Hematopoietic multipotent progenitor cell treated with erythropoietin and hydrocortisone succinate and interleukin-3 and kit ligand, for 8 days (in vitro differentiated cells): Measurements from ENCODE around the gene IZUMO4.

Experiments used
- DNase-seq: peaks from one replicate; pipeline ENCODE4 v3.0.0-alpha.2; 2015

IZUMO4 gene

GRCh38 chr19:2059422-2060201 is 37.1 kb upstream of the IZUMO4 start:
- peak; percentile 67 for DNase-seq

GRCh38 chr19:2060884-2061494 is 35.7 kb upstream of the IZUMO4 start:
- DNase-seq, result peak; percentile 76

- peak; percentile 99 for DNase-seq
Measured at GRCh38 chr19:2061495-2062388, 35.0 kb upstream of the IZUMO4 start.

GRCh38 chr19:2062389-2062729 is 34.4 kb upstream of the IZUMO4 start:
- no peak for DNase-seq

DNA sequence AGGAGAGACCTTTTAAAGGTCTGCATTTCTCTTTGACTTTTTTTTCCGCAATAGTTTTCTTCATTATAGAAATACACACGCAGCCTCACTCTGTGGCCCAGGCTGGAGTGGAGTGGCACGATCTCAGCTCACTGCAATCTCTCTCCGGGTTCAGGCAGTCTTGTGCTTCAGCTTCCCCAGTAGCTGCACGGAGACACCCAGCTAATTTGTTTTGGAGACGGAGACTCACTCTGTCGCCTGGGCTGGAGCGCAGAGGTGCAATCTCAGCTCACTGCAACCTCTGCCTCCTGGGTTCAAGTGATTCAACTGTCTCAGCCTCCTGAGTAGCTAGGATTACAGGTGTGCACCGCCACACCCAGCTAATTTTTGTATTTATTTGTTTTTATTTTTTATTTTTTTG is 33.9 kb upstream of the IZUMO4 start:
- DNase-seq, result no peak

DNA sequence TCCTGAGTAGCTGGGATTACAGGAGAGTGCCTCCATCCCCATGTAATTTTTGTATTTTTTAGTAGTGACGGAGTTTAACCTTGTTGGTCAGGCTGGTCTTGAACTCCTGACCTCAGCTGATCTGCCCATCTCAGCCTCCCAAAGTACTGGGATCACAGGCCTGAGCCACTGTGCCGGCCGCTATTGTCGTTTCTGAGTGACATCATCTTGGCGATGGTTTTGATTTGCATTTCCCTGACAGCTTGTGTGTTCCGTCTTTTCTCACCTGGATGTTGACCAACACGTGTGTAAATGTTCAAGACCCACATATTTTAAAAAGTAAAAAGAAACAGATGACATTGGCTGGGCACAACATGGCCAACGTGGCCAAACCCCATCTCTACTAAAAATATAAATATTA is 32.9 kb upstream of the IZUMO4 start:
- no peak for DNase-seq

DNA sequence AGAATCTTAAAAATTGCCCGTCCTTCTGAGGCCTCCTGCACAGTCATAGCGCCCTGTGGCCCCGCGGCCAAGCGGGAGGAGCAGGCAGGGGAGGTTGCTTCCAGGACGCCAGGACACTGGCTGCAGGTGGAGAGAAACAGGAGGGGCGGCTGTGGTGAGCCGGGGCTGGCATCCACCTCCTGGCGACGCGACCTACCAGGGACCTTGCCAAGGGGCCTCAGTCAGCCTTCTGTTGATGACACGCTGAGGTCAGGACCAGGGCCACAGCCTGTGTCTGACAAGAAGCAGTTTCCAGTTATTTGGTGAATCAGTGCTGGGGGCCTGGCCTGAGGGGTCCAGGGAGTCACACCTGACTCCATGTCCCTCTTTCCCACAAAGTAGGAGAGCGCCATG is 32.3 kb upstream of the IZUMO4 start:
- DNase-seq, result no peak

- no peak for DNase-seq
Measured at GRCh38 chr19:2064788-2065524, 31.8 kb upstream of the IZUMO4 start.

- DNase-seq, result no peak
Measured at GRCh38 chr19:2070436-2070827, 26.3 kb upstream of the IZUMO4 start.

DNA sequence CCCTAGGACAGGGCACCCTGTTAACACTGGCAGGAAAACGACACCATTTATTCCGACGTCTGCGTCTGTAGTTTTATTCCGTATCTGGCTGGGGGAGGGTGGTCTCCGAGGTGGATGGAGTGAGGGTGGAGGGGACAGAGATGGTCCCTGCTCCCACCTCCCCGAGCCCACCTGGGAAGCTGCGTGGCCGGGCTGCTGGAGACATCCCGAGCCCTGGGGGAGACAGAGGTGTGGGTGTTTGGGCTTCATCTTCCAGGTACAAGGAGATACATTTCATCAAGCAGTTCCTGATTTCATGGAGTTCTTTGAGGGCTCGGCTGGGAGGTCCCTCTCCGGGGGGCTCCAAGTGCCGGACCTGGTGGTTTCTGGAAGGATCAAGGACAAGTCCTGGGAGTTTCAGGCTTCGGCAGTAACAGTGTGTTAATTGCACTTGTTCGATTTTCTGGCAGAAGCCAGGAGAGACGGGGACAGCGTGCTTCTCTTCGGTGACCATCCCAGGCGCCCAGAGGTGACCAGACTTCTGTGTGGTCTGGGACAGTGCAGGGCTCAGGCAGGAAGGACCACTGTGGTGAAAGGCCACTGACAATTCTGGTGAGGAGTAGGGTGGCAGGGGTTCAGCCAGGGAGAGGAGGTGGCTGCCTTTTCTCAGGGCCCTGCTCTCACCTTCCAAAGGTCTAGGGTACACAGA is 25.6 kb upstream of the IZUMO4 start:
- no peak for DNase-seq

GRCh38 chr19:2072757-2073551 is 23.8 kb upstream of the IZUMO4 start:
- DNase-seq, result no peak

DNA sequence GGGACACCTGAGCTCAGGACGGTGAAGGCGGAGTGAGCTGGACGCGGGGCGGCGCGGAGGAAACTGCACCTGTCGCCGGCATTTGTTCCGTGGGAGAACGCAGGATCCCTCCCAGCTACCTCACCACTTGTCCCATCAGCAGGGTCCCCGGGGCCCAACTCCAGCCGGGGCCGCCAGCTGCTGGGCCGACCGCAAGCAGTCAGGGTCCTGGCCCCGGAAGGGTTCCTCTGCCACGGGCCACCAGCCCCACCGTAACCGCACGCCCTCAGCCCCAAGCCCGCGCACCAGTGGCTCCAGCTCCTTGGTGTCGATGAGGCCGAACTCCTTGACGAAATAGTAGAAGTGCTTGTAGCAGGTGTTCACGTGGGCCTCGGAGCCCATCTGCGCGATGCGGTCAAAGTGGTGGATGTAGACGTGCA is 20.2 kb upstream of the IZUMO4 start:
- DNase-seq, result no peak

- no peak for DNase-seq
Measured at GRCh38 chr19:2077398-2077797, 19.3 kb upstream of the IZUMO4 start.

DNA sequence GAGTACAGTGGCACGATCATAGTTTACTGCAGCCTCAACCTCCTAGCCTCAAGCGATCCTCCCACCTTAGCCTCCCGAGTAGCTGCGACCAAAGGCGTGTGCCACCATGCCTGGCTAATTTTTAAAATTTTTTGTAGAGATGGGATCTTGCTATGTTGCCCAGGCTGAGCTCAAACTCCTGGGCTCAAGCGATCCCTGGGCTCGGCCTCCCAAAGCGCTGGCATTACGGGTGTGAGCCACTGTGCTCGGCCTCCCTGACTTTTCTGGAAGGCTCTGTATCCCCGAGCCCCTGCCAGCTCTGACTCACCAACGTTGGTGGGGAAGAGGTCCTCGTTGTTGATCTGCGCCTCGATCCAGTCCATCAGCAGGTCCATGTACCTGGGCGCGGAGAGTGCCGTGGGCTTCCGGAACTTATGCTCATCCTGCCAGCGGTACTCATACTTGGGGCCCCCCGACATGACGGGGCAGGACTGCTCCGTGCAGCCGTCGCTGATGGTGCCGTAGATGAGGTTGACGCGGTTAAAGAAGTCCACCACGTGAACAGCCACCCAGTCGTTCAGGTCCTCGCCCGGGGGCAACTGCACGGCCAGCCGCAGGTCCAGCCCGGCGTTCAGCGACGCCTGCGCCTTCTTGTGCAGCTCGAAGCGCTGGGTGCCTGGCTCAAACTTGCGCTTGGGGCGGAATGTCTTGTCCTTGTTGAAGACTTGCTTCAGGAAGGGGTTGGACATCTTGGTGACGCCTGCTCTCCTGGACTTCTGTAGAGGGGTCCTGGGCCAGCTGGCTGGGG is 18.7 kb upstream of the IZUMO4 start:
- no peak for DNase-seq

GRCh38 chr19:2079076-2079864 is 17.4 kb upstream of the IZUMO4 start:
- no peak for DNase-seq

DNA sequence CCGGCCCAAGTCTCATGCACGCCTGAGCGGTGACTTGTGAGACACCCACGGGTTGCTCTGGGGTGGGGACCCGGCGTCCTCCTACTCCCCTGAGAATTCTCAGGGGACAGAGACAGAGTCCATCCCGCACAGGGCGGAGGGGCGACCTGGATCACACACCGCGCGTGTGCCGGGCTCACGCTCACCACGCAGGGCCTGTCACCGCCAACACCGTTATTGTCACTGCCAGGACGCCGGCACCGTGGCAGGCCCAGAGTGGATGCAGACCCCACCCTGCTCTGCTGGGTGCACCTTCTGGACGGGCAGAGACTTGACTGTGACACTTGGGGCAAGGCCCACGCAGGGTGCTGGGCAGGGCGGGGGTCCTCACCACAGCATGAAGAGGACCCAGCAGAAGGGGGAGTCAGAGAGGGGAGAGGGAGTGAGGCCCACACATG is 16.8 kb upstream of the IZUMO4 start:
- DNase-seq, result no peak

DNA sequence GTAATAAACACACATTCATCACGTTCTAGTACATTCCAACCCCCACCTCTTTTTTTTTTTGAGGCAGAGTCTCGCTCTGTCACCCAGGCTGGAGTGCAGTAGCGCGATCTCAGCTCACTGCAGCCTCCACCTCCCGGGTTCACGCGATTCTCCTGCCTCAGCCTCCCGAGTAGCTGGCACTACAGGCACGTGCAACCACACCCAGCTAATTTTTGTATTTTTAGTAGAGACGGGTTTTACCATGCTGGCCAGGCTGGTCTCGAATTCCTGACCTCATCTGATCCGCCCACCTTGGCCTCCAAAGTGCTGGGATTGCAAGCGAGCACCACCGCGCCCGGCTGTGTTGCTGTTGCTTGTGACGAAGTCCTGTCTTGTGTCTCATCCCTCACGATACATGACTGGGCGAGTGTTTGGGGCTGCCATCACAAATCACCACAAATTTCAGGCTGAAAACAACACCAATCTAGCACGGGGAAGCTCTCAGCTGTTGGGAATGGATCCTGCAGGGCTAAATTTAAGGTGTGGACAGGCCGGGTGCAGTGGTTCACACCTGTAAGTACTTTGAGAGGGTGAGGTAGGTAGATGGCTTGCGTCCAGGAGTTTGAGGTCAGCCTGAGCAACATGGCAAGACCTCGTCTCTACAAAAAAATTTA is 16.3 kb upstream of the IZUMO4 start:
- no peak for DNase-seq

- peak; percentile 33 for DNase-seq
Measured at GRCh38 chr19:2081873-2082810, 14.6 kb upstream of the IZUMO4 start.
